CMK (cell line): ENCODE data around the gene DNAJB12.
"Not testable (repeated sequence)": the region's sequence is repeated elsewhere in the genome, so short reads cannot be mapped to it uniquely, and the experiment has no call there.

Experiments
- DNase-seq: peaks from one replicate; pipeline ENCODE4 v3.0.0-alpha.2; 2010; ENCODE audit warnings: low read depth

Gene DNAJB12

GRCh38 chr10:72315611-72316385 is 38.9 kb downstream of the DNAJB12 start:
- DNase-seq, result no peak

GRCh38 chr10:72315054-72315453 is 39.7 kb downstream of the DNAJB12 start:
- no peak for DNase-seq

DNA sequence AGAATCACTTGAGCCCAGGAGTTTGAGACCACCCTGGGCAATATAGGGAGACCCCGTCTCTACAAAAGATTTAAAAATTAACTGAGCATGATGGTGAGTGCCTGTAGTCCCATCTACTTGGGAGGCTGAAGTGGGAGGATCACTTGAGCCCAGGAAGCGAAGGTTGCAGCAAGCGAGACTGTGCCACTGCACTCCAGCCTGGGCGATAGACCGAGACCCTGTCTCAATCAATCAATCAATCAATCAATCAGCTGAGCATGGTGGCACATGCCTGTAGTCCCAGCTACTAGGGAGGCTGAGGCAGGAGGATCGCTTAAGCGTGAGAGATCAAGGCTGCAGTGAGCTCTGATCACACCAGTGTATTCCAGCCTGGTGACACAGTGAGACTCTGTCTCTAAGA is 40.5 kb downstream of the DNAJB12 start:
- DNase-seq, result no peak

GRCh38 chr10:72312865-72313391 is 41.8 kb downstream of the DNAJB12 start:
- no peak for DNase-seq

- no peak for DNase-seq
Observed at GRCh38 chr10:72311667-72312066, 43.1 kb downstream of the DNAJB12 start.

GRCh38 chr10:72310636-72311035 is 44.1 kb downstream of the DNAJB12 start:
- no peak for DNase-seq

GRCh38 chr10:72310241-72310633 is 44.5 kb downstream of the DNAJB12 start:
- DNase-seq, result no peak

- DNase-seq, result no peak
Observed at GRCh38 chr10:72309290-72310240, 45.2 kb downstream of the DNAJB12 start.

- peak; percentile 88 for DNase-seq
Observed at GRCh38 chr10:72308320-72308987, 46.3 kb downstream of the DNAJB12 start.

GRCh38 chr10:72307711-72308110 is 47.0 kb downstream of the DNAJB12 start:
- not testable (repeated sequence) for DNase-seq

- DNase-seq, result no peak
Observed at GRCh38 chr10:72306215-72306760, 48.4 kb downstream of the DNAJB12 start.

GRCh38 chr10:72303424-72304128 is 51.1 kb downstream of the DNAJB12 start:
- DNase-seq, result no peak

- no peak for DNase-seq
Observed at GRCh38 chr10:72298592-72299519, 55.9 kb downstream of the DNAJB12 start.

DNA sequence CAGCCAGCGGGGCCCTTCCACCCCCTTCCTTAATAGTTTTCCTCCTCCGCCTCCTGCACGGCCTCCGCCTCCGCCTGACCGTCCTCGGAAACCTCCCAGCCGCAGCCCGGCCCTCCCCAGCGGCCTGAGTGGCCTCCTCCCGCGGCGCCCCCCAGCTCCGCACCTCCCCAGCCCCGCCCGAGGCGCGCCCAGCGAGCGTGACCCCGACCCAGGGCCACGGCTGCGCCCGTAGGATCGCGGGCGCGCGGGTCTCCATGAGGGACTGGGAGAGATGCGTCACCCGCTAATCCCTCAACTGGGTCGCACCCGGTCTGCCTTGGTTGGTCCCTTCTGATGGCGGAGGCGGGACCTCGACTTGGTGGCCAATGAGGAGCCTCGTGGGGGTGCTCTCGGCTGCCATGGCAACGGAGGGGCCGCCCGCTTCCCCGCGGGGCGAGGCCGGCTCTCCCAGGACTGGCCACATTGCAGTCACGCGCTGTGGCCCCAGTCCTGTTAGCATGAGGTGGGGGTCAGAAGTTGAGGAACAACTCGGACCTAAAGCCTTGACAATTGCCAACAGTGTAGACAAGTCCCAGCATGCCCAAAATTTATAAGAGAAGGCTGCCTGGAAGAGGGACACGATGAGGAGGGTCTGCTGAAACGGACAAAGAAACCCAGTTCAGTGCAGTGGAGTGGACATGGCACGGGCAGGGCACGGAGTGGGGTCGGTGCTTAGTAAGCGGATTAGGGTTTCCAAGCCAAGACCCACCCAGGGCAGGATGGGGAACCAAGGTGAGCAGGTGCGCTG is 56.7 kb downstream of the DNAJB12 start:
- peak; percentile 98 for DNase-seq

DNA sequence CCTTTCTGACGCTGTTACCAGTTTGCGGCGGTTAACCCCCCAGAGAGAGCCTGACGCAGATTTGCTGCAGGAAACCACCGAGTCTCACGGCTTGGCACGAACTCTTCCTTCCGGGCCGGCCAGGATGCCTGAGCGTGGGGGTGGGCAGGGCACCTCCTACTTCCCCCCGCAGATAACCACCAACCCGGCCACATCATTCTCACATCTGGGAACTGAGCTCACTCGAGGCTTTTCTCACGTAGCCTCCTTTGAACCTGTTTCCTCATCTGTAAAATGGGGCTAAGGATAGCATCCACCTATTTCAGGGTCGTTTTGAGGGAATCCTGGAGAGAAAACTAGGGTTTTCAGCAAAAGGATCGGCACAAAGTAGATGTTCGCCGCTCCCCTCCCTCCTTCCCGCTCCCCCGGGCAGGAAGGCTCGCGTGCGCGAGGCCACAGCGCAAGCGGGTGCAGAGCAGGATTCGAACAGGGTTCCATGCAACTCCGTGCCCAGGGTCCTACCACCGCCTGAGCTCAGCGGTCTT is 57.4 kb downstream of the DNAJB12 start:
- peak; percentile 94 for DNase-seq

- DNase-seq, result not testable (repeated sequence)
Observed at GRCh38 chr10:72296829-72297280, 57.9 kb downstream of the DNAJB12 start.

DNA sequence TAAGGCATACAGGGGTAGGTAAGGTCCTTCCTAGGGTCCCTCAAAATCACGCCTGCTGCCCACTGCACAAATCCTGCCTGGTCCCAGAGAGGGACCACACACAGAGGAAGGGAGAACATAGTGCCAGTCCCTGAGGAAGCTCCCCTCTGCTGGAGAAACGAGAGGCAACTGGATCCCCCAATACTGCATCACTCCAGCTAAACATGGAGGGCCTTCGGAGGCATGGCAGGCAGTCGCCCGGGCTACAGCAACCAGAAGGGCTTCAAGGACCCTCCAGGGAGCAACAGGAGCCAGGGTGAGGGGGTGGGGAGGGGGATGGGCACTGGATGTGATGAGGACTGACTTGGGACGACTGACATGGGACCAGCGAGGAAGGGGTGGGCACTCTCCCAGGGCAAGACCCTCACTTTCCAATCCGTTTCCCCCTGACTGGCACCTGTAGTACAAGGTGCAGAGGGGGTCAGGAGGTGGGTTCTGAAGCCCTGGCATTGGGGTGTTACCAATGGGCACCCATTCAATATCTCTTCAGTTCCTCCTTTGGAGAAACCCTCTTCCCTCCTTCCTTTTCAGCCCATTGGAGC is 59.3 kb downstream of the DNAJB12 start:
- no peak for DNase-seq

GRCh38 chr10:72292223-72292691 is 62.5 kb downstream of the DNAJB12 start:
- no peak for DNase-seq
